Measurements from ENCODE around the gene ASB8.

GRCh38 chr12:48198985-48199384 lies 41.7 kb upstream of the ASB8 start:
- no peak for TF ChIP-seq EZH2 (IDR thresholded peaks at IDR 0.05; ENCODE audit: low read length, unreplicated experiment)
- TF ChIP-seq CTCF (conservative IDR thresholded peaks at IDR 0.05; ENCODE audit: low read depth, low read length) = no peak
- TF ChIP-seq EZH2phosphoT487 (IDR thresholded peaks at IDR 0.05; ENCODE audit: borderline replicate concordance, low read length) = no peak
